Smooth muscle cell (in vitro differentiated cells): ENCODE results near the gene CARD8. TPM values are rescaled to one million over a fixed set of nuclear protein-coding genes. Genes with fewer than 3 reads are reported as not detected.

Source experiments
- DNase-seq: peaks from one replicate; lab custom pipeline; 2025; ENCODE audit not compliant: unreplicated experiment; lab: John Stamatoyannopoulos, UW
- H2AFZ ChIP-seq: fragments of 200-600 bp; sonication (generic); 2 replicates; pipeline ENCODE4 v1.6.0; 2016; ENCODE audit warnings: antibody characterized with exemption, low read depth, mild to moderate bottlenecking
- H3F3A ChIP-seq: fragments of 200-600 bp; sonication (generic); 2 replicates; pipeline ENCODE4 v1.6.0; 2017; ENCODE audit warnings: antibody characterized with exemption, low read depth
- H3K27ac ChIP-seq: fragments of 200-600 bp; sonication (generic); 2 replicates; pipeline ENCODE4 v1.5.1; 2016; ENCODE audit warnings: low read depth, mild to moderate bottlenecking
- H3K27me3 ChIP-seq: fragments of 200-600 bp; sonication (generic); 2 replicates; pipeline ENCODE4 v1.6.1; 2016; ENCODE audit warnings: low read depth, mild to moderate bottlenecking
- H3K36me3 ChIP-seq: fragments of 200-600 bp; sonication (generic); 2 replicates; pipeline ENCODE4 v1.5.1; 2016; ENCODE audit warnings: low read depth
- H3K4me1 ChIP-seq: fragments of 200-600 bp; sonication (generic); 2 replicates; pipeline ENCODE4 v1.5.1; 2016; ENCODE audit warnings: low read depth
- H3K4me2 ChIP-seq: fragments of 200-600 bp; sonication (generic); 2 replicates; pipeline ENCODE4 v1.6.0; 2016; ENCODE audit warnings: mild to moderate bottlenecking
- H3K4me3 ChIP-seq: fragments of 200-600 bp; sonication (generic); 2 replicates; pipeline ENCODE4 v1.5.1; 2016; ENCODE audit warnings: mild to moderate bottlenecking
- H3K79me2 ChIP-seq: fragments of 200-600 bp; sonication (generic); 2 replicates; pipeline ENCODE4 v1.6.0; 2016; ENCODE audit warnings: low read depth, mild to moderate bottlenecking
- H3K9ac ChIP-seq: fragments of 200-600 bp; sonication (generic); 2 replicates; pipeline ENCODE4 v1.6.0; 2016; ENCODE audit warnings: low read depth
- H3K9me3 ChIP-seq: fragments of 200-600 bp; sonication (generic); replicated peaks from 2 replicates; pipeline ENCODE4 v1.5.1; 2016; ENCODE audit warnings: low read depth
- H4K20me1 ChIP-seq: fragments of 200-600 bp; sonication (generic); 2 replicates; pipeline ENCODE4 v1.6.0; 2016; ENCODE audit warnings: low read depth
- CTCF ChIP-seq: fragments of 200-600 bp; sonication (generic); IDR thresholded peaks from 2 replicates; pipeline ENCODE4 v1.5.1; 2017; ENCODE audit warnings: borderline replicate concordance, mild to moderate bottlenecking, antibody characterized with exemption; ENCODE audit not compliant: insufficient read depth, poor library complexity, severe bottlenecking
- WGBS: methylation state at CpG from one replicate; pipeline ENCODE4 v1.1.7; 2016; ENCODE audit warnings: low lambda C conversion rate; 5-methylcytosine and 5-hydroxymethylcytosine counted together
- polyA plus RNA-seq: library from polyadenylated mRNA; unstranded; fragments of >200 nt; fragmentation: Nextera tagmentation; extraction: Ambion mirVana; gene quantifications from 2 replicates; pipeline ENCODE4 v1.2.1, GENCODE V29; 2016
- total RNA-seq: library from RNA; depleted of rRNA; stranded (reverse); fragments of >200 nt; gene quantifications from 2 replicates; pipeline ENCODE4 v1.2.3, GENCODE V29; 2014

Gene CARD8
- total and polyA plus RNA-seq, 2 experiments from 2014 or later, result 9.0 to 17.7 TPM

GRCh38 chr19:48186015-48186414 lies 69.7 kb downstream of the CARD8 start:
- TF ChIP-seq CTCF, result no peak
- WGBS, result 96% methylated on average over 5 of the region's 5 CpGs

GRCh38 chr19:48183356-48183755 lies 72.4 kb downstream of the CARD8 start:
- no peak overlapping the region for H2AFZ ChIP-seq
- no peaks in the 10 kb centered on the region for H3F3A ChIP-seq
- WGBS, result 96% methylated on average over 9 of the region's 9 CpGs
- no peaks in the 10 kb centered on the region for H3K4me1 ChIP-seq
- DNase-seq, result no peak
- no peak overlapping the region for H3K9ac ChIP-seq
- peaks cover 5% of the 10 kb centered on the region for H3K9me3 ChIP-seq
- no peak overlapping the region for H3K27ac ChIP-seq
- no peaks in the 10 kb centered on the region for H3K79me2 ChIP-seq
- TF ChIP-seq CTCF, result no peak
- H3K36me3 ChIP-seq, result peaks cover 7% of the 10 kb centered on the region
- H4K20me1 ChIP-seq, result no peaks in the 10 kb centered on the region
- no peak overlapping the region for H3K4me3 ChIP-seq
- no peak overlapping the region for H3K4me2 ChIP-seq
- H3K27me3 ChIP-seq, result no peaks in the 10 kb centered on the region

More at GRCh38 chr19:48186015-48186414, 69.7 kb downstream of the CARD8 start:
- Histone ChIP-seq H3K9ac (no peak overlapping the region), H3K27ac (no peak overlapping the region), H3K27me3 (no peaks in the 10 kb centered on the region), H3K36me3 (peaks cover 7% of the 10 kb centered on the region), H3K4me3 (no peak overlapping the region), H3K9me3 (peaks cover 5% of the 10 kb centered on the region), H2AFZ (no peak overlapping the region), H3K4me1 (no peaks in the 10 kb centered on the region), H3K4me2 (no peak overlapping the region), H3F3A (no peaks in the 10 kb centered on the region), H3K79me2 (no peaks in the 10 kb centered on the region), H4K20me1 (no peaks in the 10 kb centered on the region)
- no peak for DNase-seq

GRCh38 chr19:48182434-48182833 lies 73.3 kb downstream of the CARD8 start:
- Histone ChIP-seq H3K9me3 (peaks cover 5% of the 10 kb centered on the region), H3K4me2 (no peak overlapping the region), H3K4me1 (no peaks in the 10 kb centered on the region), H2AFZ (no peak overlapping the region), H3K36me3 (peaks cover 7% of the 10 kb centered on the region), H3K9ac (no peak overlapping the region), H3K27ac (no peak overlapping the region), H3K27me3 (no peaks in the 10 kb centered on the region), H4K20me1 (no peaks in the 10 kb centered on the region), H3F3A (no peaks in the 10 kb centered on the region), H3K79me2 (no peaks in the 10 kb centered on the region), H3K4me3 (no peak overlapping the region)
- 97% methylated on average over 25 of the region's 38 CpGs for WGBS
- TF ChIP-seq CTCF, result no peak
- no peak for DNase-seq

GRCh38 chr19:48181505-48181904 lies 74.2 kb downstream of the CARD8 start:
- no peak overlapping the region for H3K4me3 ChIP-seq
- H3K4me2 ChIP-seq, result no peak overlapping the region
- 97% methylated on average over 5 of the region's 5 CpGs for WGBS
- no peaks in the 10 kb centered on the region for H3K27me3 ChIP-seq
- H4K20me1 ChIP-seq, result no peaks in the 10 kb centered on the region
- no peaks in the 10 kb centered on the region for H3K4me1 ChIP-seq
- no peak overlapping the region for H2AFZ ChIP-seq
- H3F3A ChIP-seq, result no peaks in the 10 kb centered on the region
- peaks cover 5% of the 10 kb centered on the region for H3K9me3 ChIP-seq
- peaks cover 7% of the 10 kb centered on the region for H3K36me3 ChIP-seq
- no peak overlapping the region for H3K9ac ChIP-seq
- H3K27ac ChIP-seq, result no peak overlapping the region
- H3K79me2 ChIP-seq, result no peaks in the 10 kb centered on the region
- no peak for DNase-seq
- TF ChIP-seq CTCF, result no peak
